T follicular helper cell (primary cell): ENCODE measurements around the gene EYA2.
"Not testable (repeated sequence)": the region's sequence is repeated elsewhere in the genome, so short reads cannot be mapped to it uniquely, and the experiment has no call there.

Experiments
- DNase-seq: peaks from one replicate; pipeline ENCODE4 v3.0.0-alpha.2; 2020; ENCODE audit warnings: low read depth

EYA2 gene

GRCh38 chr20:46894971-46895905, 595 bp downstream of the EYA2 start:
- no peak for DNase-seq

GRCh38 chr20:46895906-46896242, 1.2 kb downstream of the EYA2 start:
- DNase-seq: no peak

GRCh38 chr20:46897328-46897880, 2.8 kb downstream of the EYA2 start:
- no peak for DNase-seq

GRCh38 chr20:46898423-46898822, 3.8 kb downstream of the EYA2 start:
- no peak for DNase-seq

- DNase-seq: no peak
Observed at GRCh38 chr20:46899621-46900020, 5.0 kb downstream of the EYA2 start.

- no peak for DNase-seq
Observed at GRCh38 chr20:46900086-46900485, 5.4 kb downstream of the EYA2 start.

GRCh38 chr20:46900826-46901225, 6.2 kb downstream of the EYA2 start:
- no peak for DNase-seq

- no peak for DNase-seq
Observed at GRCh38 chr20:46901638-46902037, 7.0 kb downstream of the EYA2 start.

- DNase-seq: no peak
Observed at GRCh38 chr20:46903256-46903655, 8.6 kb downstream of the EYA2 start.

GRCh38 chr20:46903937-46904336, 9.3 kb downstream of the EYA2 start:
- no peak for DNase-seq

- no peak for DNase-seq
Observed at GRCh38 chr20:46905364-46906125, 10.9 kb downstream of the EYA2 start.

GRCh38 chr20:46913329-46914044, 18.8 kb downstream of the EYA2 start:
- no peak for DNase-seq

GRCh38 chr20:46914789-46915379, 20.2 kb downstream of the EYA2 start:
- DNase-seq: no peak

- DNase-seq: no peak
Observed at GRCh38 chr20:46915575-46916257, 21.1 kb downstream of the EYA2 start.

GRCh38 chr20:46916258-46916603, 21.6 kb downstream of the EYA2 start:
- no peak for DNase-seq

GRCh38 chr20:46917155-46917554, 22.5 kb downstream of the EYA2 start:
- no peak for DNase-seq

- DNase-seq: no peak
Observed at GRCh38 chr20:46920114-46920513, 25.5 kb downstream of the EYA2 start.

- not testable (repeated sequence) for DNase-seq
Observed at GRCh38 chr20:46922841-46923240, 28.2 kb downstream of the EYA2 start.

- no peak for DNase-seq
Observed at GRCh38 chr20:46923550-46923949, 28.9 kb downstream of the EYA2 start.

- no peak for DNase-seq
Observed at GRCh38 chr20:46928580-46929132, 34.0 kb downstream of the EYA2 start.

- DNase-seq: no peak
Observed at GRCh38 chr20:46929902-46930301, 35.3 kb downstream of the EYA2 start.
